Measurements from ENCODE around the gene NEDD4L. TPM values are rescaled to one million over a fixed set of nuclear protein-coding genes. Genes with fewer than 3 reads are reported as not detected.

The NEDD4L gene
- total RNA-seq, 4 donors from 2014 or later, result 16.2 to 63.0 (median 30.4) TPM

DNA sequence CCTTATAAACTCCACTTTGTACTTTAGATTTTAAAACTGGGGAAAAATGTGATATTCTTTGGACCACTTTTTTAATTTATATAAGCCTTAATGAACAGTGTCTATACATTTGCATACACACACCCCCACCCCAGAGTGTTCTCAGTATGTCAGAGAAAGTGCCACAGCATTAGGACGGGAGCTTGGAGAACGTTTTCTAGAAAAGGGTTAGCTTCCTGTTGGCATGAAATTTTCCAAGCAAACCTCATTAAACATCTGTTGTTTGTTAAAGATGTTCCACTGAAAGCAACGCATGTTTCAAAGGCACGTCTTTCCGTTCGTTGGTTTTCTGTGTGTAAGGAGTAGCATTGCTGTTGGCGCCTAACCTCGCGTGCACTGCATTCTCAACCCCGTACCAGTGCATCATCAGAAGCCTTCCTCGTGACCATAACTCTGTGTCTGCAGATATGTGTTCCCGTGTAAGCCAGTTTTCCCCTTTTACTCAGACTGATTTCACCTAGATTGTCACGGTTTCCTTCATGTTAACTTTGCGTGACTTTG is 356.4 kb downstream of the NEDD4L start:
- ATAC-seq (ENCODE audit: low FRiP score) (no peak), DNase-seq (ENCODE audit: low spot score) (no peak)
- no peak for TF ChIP-seq CTCF (IDR thresholded peaks at IDR 0.05)

DNA sequence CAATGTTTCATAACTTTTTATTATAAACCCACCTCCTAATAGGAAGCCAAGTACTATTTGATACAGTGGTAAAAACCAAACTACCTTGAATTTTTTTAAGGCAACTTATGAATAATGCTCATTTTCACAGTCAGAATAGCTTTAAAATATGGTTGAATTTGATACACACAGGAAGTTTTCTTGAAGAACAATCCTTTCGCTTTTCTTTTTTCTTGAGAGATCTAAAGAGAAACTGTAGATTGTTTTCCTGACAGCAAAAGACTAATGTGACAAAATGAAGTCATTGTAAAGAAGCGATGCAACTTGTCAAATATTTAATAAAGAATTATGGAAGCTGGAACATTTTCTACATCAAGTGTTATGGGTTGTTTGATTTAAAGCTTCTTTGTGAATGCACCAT is 357.2 kb downstream of the NEDD4L start:
- DNase-seq (ENCODE audit: low spot score) (no peak), ATAC-seq (ENCODE audit: low FRiP score) (no peak)
- TF ChIP-seq CTCF (IDR thresholded peaks at IDR 0.05), result no peak

GRCh38 chr18:58402247-58402646 is 358.2 kb downstream of the NEDD4L start:
- no peak for ATAC-seq (ENCODE audit: low FRiP score)
- TF ChIP-seq CTCF (IDR thresholded peaks at IDR 0.05), result no peak
- no peak for DNase-seq (ENCODE audit: low spot score)

DNA sequence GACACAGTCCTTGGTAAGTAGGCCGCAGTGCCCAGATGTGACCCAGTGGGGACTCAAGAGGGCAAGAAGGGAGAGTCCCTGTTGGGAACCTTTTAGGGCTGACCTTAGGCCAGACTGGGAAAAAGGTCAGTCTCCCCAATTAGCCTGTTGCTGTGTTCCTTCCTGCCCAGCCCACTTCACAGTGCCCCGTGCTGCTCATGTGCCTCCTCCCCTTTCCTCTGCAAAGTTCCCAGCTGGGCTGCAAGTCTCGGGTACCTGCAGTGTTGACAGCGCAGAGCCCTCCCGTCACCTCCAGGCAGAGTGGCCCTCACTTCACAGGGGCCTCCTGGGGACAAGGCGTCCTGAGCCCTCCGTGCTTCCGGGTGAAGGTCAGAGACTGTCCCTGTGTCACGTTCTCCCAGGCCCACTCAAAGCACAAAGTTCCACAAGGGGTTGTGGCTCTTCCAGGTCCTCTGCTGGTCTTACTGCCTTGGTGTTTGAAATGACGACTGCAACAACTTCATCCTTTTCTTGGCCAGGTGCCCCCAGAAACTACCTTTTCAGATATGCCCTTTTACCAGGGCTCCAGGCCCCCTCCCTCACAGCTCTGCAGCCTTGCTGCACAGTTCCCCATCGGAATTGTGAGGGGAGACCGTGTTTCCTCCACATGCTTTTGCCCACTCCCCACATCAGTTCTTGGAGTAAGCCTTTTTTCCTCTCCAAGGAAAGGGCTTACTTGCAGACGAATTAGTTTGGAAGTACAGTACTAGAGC is 359.1 kb downstream of the NEDD4L start:
- DNase-seq (ENCODE audit: low spot score) (no peak), ATAC-seq (ENCODE audit: low FRiP score) (no peak)
- TF ChIP-seq CTCF (IDR thresholded peaks at IDR 0.05), result no peak

GRCh38 chr18:58403799-58404455 is 359.9 kb downstream of the NEDD4L start:
- DNase-seq (ENCODE audit: low spot score) (no peak), ATAC-seq (ENCODE audit: low FRiP score) (no peak)
- TF ChIP-seq CTCF (IDR thresholded peaks at IDR 0.05), result no peak

DNA sequence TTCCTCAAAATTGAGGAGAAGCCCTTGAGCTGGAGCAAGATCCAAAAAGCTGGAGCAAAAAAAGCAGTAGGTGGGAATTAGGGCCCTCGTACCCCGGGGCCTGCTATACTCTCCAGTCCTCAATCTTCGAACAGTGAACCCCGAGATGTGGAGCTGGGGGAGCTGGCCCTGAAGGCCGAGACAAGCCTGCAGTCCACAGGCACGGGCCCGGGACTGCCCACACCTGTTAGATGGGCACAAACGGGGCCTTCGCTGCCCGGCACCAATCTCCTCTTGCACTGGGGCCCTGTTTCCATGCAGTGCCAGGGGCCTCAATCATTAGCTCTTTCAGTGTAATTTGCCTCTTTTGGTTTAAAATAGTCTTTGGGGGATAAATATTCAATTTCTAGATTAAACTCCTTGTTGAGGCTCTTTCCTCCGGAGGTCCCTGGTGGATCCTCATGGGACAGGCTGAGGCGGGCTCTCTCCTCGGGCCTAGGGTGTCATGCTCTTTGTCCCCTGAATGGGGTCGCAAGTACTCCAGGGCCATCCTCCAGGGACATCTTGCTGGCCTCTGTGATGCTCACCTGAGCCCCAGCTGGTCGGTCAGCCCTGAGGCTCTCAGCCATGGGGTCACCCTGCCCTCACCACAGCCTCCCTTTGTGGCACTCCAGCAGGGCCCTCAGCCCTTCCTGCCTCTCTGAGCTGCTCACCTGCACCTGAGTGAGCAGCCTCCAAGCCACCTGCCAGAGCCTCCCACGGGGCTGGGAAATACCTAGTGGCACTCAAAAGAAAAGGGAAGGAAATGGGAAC is 361.3 kb downstream of the NEDD4L start:
- DNase-seq (ENCODE audit: low spot score) (no peak), ATAC-seq (ENCODE audit: low FRiP score) (no peak)
- no peak for TF ChIP-seq CTCF (IDR thresholded peaks at IDR 0.05)
